GM23248 (cell line): ENCODE results near the gene DCLK3.

ENCODE experiments used
- EZH2 ChIP-seq: fragments of 200-600 bp; sonication (generic); IDR thresholded peaks from 2 replicates; pipeline ENCODE4 v1.6.1; 2018; ENCODE audit warnings: antibody characterized with exemption, mild to moderate bottlenecking; ENCODE audit not compliant: insufficient read depth, poor library complexity, severe bottlenecking
- EZH2phosphoT487 ChIP-seq: fragments of 200-600 bp; sonication (generic); IDR thresholded peaks from 2 replicates; pipeline ENCODE4 v1.6.1; 2018; ENCODE audit warnings: antibody characterized with exemption, moderate library complexity, mild to moderate bottlenecking, low read depth; ENCODE audit not compliant: insufficient read depth

DNA sequence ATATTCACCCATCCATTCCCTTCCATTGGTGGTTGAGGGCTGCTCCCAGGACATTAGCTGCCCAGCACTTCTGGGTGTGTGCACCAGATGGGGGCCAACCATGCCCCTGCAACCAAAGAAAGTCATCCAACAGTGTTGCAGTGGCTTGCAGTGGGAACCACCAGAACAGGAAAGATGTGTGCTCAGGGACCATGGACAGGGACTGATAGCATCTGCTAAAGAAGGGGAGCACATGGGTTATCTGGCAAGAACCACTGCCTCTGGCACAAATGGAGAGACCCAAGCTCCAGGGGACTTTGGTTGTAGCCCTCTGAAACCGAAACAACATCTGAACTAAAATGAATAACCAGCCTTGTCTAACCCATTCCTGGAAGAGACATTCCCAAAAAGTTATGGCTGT lies 8.1 kb downstream of the DCLK3 start:
- TF ChIP-seq EZH2 (no peak), EZH2phosphoT487 (no peak)
